HG03378 (cell line): ENCODE results near the gene RASGEF1C.
"Not testable (repeated sequence)": the region's sequence is repeated elsewhere in the genome, so short reads cannot be mapped to it uniquely, and the experiment has no call there.

Experiments used
- ATAC-seq: cut with Tn5 transposase; IDR thresholded peaks from one replicate; pipeline ENCODE4 v1.9.1; 2021; ENCODE audit warnings: mild to moderate bottlenecking, moderate library complexity; ENCODE audit not compliant: unreplicated experiment

Gene RASGEF1C

GRCh38 chr5:180212363-180213255 is 3.6 kb upstream of the RASGEF1C start:
- no peak for ATAC-seq

- no peak for ATAC-seq
Measured at GRCh38 chr5:180211761-180212035, 2.7 kb upstream of the RASGEF1C start.

- no peak for ATAC-seq
Measured at GRCh38 chr5:180210961-180211760, 2.1 kb upstream of the RASGEF1C start.

GRCh38 chr5:180210077-180210476 is 1.1 kb upstream of the RASGEF1C start:
- ATAC-seq: not testable (repeated sequence)

- no peak for ATAC-seq
Measured at GRCh38 chr5:180208435-180209081, 453 bp downstream of the RASGEF1C start.

- no peak for ATAC-seq
Measured at GRCh38 chr5:180208038-180208434, 975 bp downstream of the RASGEF1C start.

- no peak for ATAC-seq
Measured at GRCh38 chr5:180207593-180207992, 1.4 kb downstream of the RASGEF1C start.

GRCh38 chr5:180206993-180207392 is 2.0 kb downstream of the RASGEF1C start:
- ATAC-seq: no peak

- no peak for ATAC-seq
Measured at GRCh38 chr5:180205916-180206315, 3.1 kb downstream of the RASGEF1C start.

- no peak for ATAC-seq
Measured at GRCh38 chr5:180204276-180204819, 4.7 kb downstream of the RASGEF1C start.

GRCh38 chr5:180202939-180203573 is 6.0 kb downstream of the RASGEF1C start:
- no peak for ATAC-seq

- ATAC-seq: no peak
Measured at GRCh38 chr5:180201051-180201987, 7.7 kb downstream of the RASGEF1C start.

GRCh38 chr5:180199390-180199789 is 9.6 kb downstream of the RASGEF1C start:
- ATAC-seq: no peak

- no peak for ATAC-seq
Measured at GRCh38 chr5:180198208-180198607, 10.8 kb downstream of the RASGEF1C start.

GRCh38 chr5:180197016-180197702 is 11.9 kb downstream of the RASGEF1C start:
- ATAC-seq: no peak

GRCh38 chr5:180194410-180195345 is 14.3 kb downstream of the RASGEF1C start:
- ATAC-seq: no peak

GRCh38 chr5:180193749-180194375 is 15.1 kb downstream of the RASGEF1C start:
- no peak for ATAC-seq

- no peak for ATAC-seq
Measured at GRCh38 chr5:180191716-180192115, 17.3 kb downstream of the RASGEF1C start.
